NCI-H2107 treated with DMSO at 0.1 percent for 48 hours (cell line): ENCODE results near the gene STK16.
"Not testable (repeated sequence)": the region's sequence is repeated elsewhere in the genome, so short reads cannot be mapped to it uniquely, and the experiment has no call there.

ENCODE experiments used
- DNase-seq: peaks from one replicate; lab custom pipeline; 2025; ENCODE audit not compliant: unreplicated experiment; lab: John Stamatoyannopoulos, UW

STK16 gene

GRCh38 chr2:219245148-219245898 is at the start of gene STK16, which contains the start of gene GLB1L:
Gene STK16 (plus strand): TSS chr2:219245479. CDS start chr2:219246000, 521 bp downstream.
Gene GLB1L (minus strand): TSS chr2:219245444. CDS start chr2:219243573, 1,871 bp downstream.
- peak; percentile 16 for DNase-seq

- DNase-seq = no peak
Observed at GRCh38 chr2:219197388-219197787, 47.9 kb upstream of the STK16 start.

- DNase-seq = no peak
Observed at GRCh38 chr2:219198974-219199373, 46.3 kb upstream of the STK16 start.

GRCh38 chr2:219199470-219200211 is 45.6 kb upstream of the STK16 start:
- no peak for DNase-seq

GRCh38 chr2:219200502-219201326 is 44.6 kb upstream of the STK16 start:
- DNase-seq = not testable (repeated sequence)

- not testable (repeated sequence) for DNase-seq
Observed at GRCh38 chr2:219201331-219201730, 43.9 kb upstream of the STK16 start.

GRCh38 chr2:219204425-219205164 is 40.7 kb upstream of the STK16 start:
- no peak for DNase-seq

- no peak for DNase-seq
Observed at GRCh38 chr2:219205165-219205538, 40.1 kb upstream of the STK16 start.

- no peak for DNase-seq
Observed at GRCh38 chr2:219205981-219206327, 39.3 kb upstream of the STK16 start.

- DNase-seq = peak; percentile 62
Observed at GRCh38 chr2:219206328-219207133, 38.7 kb upstream of the STK16 start, which contains the start of gene ZFAND2B. Gene ZFAND2B (plus strand): TSS chr2:219206782. CDS start chr2:219206988, 206 bp downstream.

GRCh38 chr2:219207134-219207883 is 38.0 kb upstream of the STK16 start:
- no peak for DNase-seq

- no peak for DNase-seq
Observed at GRCh38 chr2:219207884-219208740, 37.2 kb upstream of the STK16 start.

- no peak for DNase-seq
Observed at GRCh38 chr2:219209236-219210195, 35.8 kb upstream of the STK16 start.

GRCh38 chr2:219210196-219210885 is 34.9 kb upstream of the STK16 start:
- no peak for DNase-seq

- no peak for DNase-seq
Observed at GRCh38 chr2:219210886-219211362, 34.4 kb upstream of the STK16 start.

GRCh38 chr2:219213026-219213415 is 32.3 kb upstream of the STK16 start:
- DNase-seq = no peak
